WTC11 (cell line): Measurements from ENCODE around the gene MED15. TPM values are rescaled to one million over a fixed set of nuclear protein-coding genes. Genes with fewer than 3 reads are reported as not detected.
A peak's percentile ranks its signal among the peaks of the same experiment; 100 is the strongest.

ENCODE experiments used
- ATAC-seq: fragments of 200-7000 bp; cut with Tn5 transposase; 2 replicates; pipeline ENCODE4 v1.10.0; 2021; ENCODE audit warnings: mild to moderate bottlenecking, moderate library complexity
- CTCF ChIA-PET: fragments of 300-600 bp; sonication (Branson Sonifier 250); formaldehyde crosslinking; loops from one replicate; lab custom pipeline; 2021; ENCODE audit warnings: antibody characterized with exemption; lab: Charles Lee
- POLR2A ChIA-PET: fragments of 350-600 bp; sonication (Branson Sonifier 250); formaldehyde crosslinking; loops from one replicate; lab custom pipeline; 2021; ENCODE audit warnings: antibody characterized with exemption; lab: Charles Lee
- DNase-seq: peaks from one replicate; pipeline ENCODE4 v3.0.0; 2021; ENCODE audit warnings: low spot score
- H3K27ac Mint-ChIP-seq: 2 replicates; pipeline ENCODE4 v1.8.0; 2021; ENCODE audit warnings: mixed read lengths
- H3K27me3 Mint-ChIP-seq: 2 replicates; pipeline ENCODE4 v1.8.0; 2021; ENCODE audit warnings: low read depth, mild to moderate bottlenecking, moderate library complexity, mixed read lengths
- H3K36me3 Mint-ChIP-seq: 2 replicates; pipeline ENCODE4 v1.8.0; 2021; ENCODE audit warnings: mixed read lengths
- H3K4me1 Mint-ChIP-seq: 2 replicates; pipeline ENCODE4 v1.8.0; 2022; ENCODE audit warnings: mixed read lengths
- H3K4me3 Mint-ChIP-seq: 2 replicates; pipeline ENCODE4 v1.8.0; 2021; ENCODE audit warnings: mild to moderate bottlenecking, moderate library complexity, mixed read lengths
- H3K9me3 Mint-ChIP-seq: 2 replicates; pipeline ENCODE4 v1.8.0; 2021; ENCODE audit warnings: mixed read lengths
- CTCF ChIP-seq: fragments of 200-600 bp; IDR thresholded peaks from 2 replicates; pipeline ENCODE4 v1.8.0; 2022; ENCODE audit warnings: antibody characterized with exemption
- EMX1 ChIP-seq: fragments of 250-450 bp; sonication (Bioruptor Pico); IDR thresholded peaks from 2 replicates; pipeline ENCODE4 v1.8.0; 2021; ENCODE audit warnings: mild to moderate bottlenecking
- GABPB1 ChIP-seq: sonication (generic); formaldehyde crosslinking; IDR thresholded peaks from 2 replicates; pipeline ENCODE4 v1.8.1; 2023; ENCODE audit warnings: mild to moderate bottlenecking, missing genetic modification reagents
- GRHL2 ChIP-seq: fragments of 250-450 bp; sonication (Bioruptor Pico); IDR thresholded peaks from 2 replicates; pipeline ENCODE4 v1.8.0; 2022; ENCODE audit warnings: mild to moderate bottlenecking, moderate library complexity; ENCODE audit not compliant: insufficient replicate concordance, severe bottlenecking
- GTF2I ChIP-seq: fragments of 250-450 bp; sonication (Bioruptor Pico); conservative IDR thresholded peaks from 2 replicates; pipeline ENCODE4 v1.4.0; 2021; ENCODE audit warnings: mild to moderate bottlenecking
- JAZF1 ChIP-seq: fragments of 250-450 bp; sonication (Bioruptor Pico); IDR thresholded peaks from 2 replicates; pipeline ENCODE4 v1.9.0; 2021; ENCODE audit warnings: moderate library complexity, mild to moderate bottlenecking, inconsistent platforms
- JUN ChIP-seq: sonication (generic); formaldehyde crosslinking; IDR thresholded peaks from 2 replicates; pipeline ENCODE4 v1.8.0; 2023; ENCODE audit warnings: mild to moderate bottlenecking, missing genetic modification reagents
- MXD4 ChIP-seq: fragments of 250-450 bp; sonication (Bioruptor Pico); IDR thresholded peaks from 2 replicates; pipeline ENCODE4 v1.8.0; 2021; ENCODE audit warnings: mild to moderate bottlenecking, moderate library complexity, borderline replicate concordance
- NR1H2 ChIP-seq: sonication (generic); formaldehyde crosslinking; IDR thresholded peaks from 2 replicates; pipeline ENCODE4 v1.9.0; 2021; ENCODE audit warnings: mild to moderate bottlenecking, moderate library complexity, missing genetic modification reagents
- NR2C2 ChIP-seq: sonication (generic); formaldehyde crosslinking; IDR thresholded peaks from 2 replicates; pipeline ENCODE4 v1.8.0; 2022; ENCODE audit warnings: mild to moderate bottlenecking, missing genetic modification reagents
- TCF7 ChIP-seq: sonication (generic); formaldehyde crosslinking; IDR thresholded peaks from 2 replicates; pipeline ENCODE4 v1.8.0; 2022; ENCODE audit warnings: mild to moderate bottlenecking, low read depth, missing genetic modification reagents, moderate library complexity
- TEAD4 ChIP-seq: sonication (generic); formaldehyde crosslinking; IDR thresholded peaks from 2 replicates; pipeline ENCODE4 v1.8.0; 2022; ENCODE audit warnings: mild to moderate bottlenecking, missing genetic modification reagents
- ZNF121 ChIP-seq: sonication (generic); formaldehyde crosslinking; IDR thresholded peaks from 2 replicates; pipeline ENCODE4 v1.8.0; 2023; ENCODE audit warnings: missing genetic modification reagents
- ZNF317 ChIP-seq: sonication (generic); formaldehyde crosslinking; IDR thresholded peaks from 2 replicates; pipeline ENCODE4 v1.8.1; 2023; ENCODE audit warnings: low read depth, mild to moderate bottlenecking, moderate library complexity, missing genetic modification reagents, borderline replicate concordance
- ZNF416 ChIP-seq: fragments of 250-450 bp; sonication (Bioruptor Pico); IDR thresholded peaks from 2 replicates; pipeline ENCODE4 v1.9.0; 2021; ENCODE audit warnings: mild to moderate bottlenecking, inconsistent platforms
- ZNF532 ChIP-seq: fragments of 250-450 bp; sonication (Bioruptor Pico); IDR thresholded peaks from 2 replicates; pipeline ENCODE4 v1.9.0; 2021; ENCODE audit warnings: mild to moderate bottlenecking, borderline replicate concordance
- ZSCAN18 ChIP-seq: fragments of 250-450 bp; sonication (Bioruptor Pico); IDR thresholded peaks from 2 replicates; pipeline ENCODE4 v2.1.2; 2022; ENCODE audit warnings: mild to moderate bottlenecking, moderate library complexity
- total RNA-seq: library from RNA; stranded (reverse); gene quantifications from 3 replicates; pipeline ENCODE4 v1.2.3, GENCODE V29; 2021

The MED15 gene
- total RNA-seq, 1 experiment from 2014 or later, result 67.7 TPM

- H3K4me3 Mint-ChIP-seq, result no peak overlapping the region
- ChIA-PET POLR2A (no interaction called here), CTCF (interaction anchor here (0.5 to 1.2 kb wide), 3 partner anchors 10 to 151 kb away, joined by 3 to 4 read pairs (median 4); no protein-coding TSS in a partner anchor)
- no peaks in the 10 kb centered on the region for H3K36me3 Mint-ChIP-seq
- ATAC-seq (no peak), DNase-seq (no peak)
- TF ChIP-seq ZNF121, result peak; percentile 57; the same call in 1 of the 2 replicates
- no peak for TF ChIP-seq ZNF416
- no peak for TF ChIP-seq GTF2I (CRISPR knock-in tag)
- no peak for TF ChIP-seq JUN
- TF ChIP-seq ZNF532 (CRISPR knock-in tag), result no peak
- H3K27me3 Mint-ChIP-seq, result no peaks in the 10 kb centered on the region; the same call in 1 of the 2 replicates
- no peaks in the 10 kb centered on the region for H3K9me3 Mint-ChIP-seq
- H3K4me1 Mint-ChIP-seq, result no peaks in the 10 kb centered on the region
- no peak overlapping the region for H3K27ac Mint-ChIP-seq
Measured at GRCh38 chr22:20616451-20617043, 109.1 kb downstream of the MED15 start.

DNA sequence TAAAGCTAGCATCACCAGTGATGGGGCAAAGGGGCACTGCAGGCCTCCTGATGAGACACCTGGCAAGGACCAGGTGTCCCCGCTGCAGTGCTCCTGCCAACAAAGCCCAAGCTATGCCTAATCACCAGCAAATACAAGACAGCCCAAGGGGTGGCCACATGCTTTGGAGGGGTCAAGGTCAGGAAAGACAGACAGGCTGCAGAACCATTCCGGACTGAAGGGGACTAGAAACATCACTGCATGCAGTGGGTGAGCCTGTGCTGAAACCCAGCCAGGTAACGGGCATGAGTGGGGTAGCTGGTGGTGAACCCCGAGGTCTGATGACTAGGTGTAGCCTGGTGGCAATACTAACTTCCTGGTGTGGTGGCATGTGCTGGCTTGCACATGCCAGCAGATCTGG is 111.1 kb downstream of the MED15 start:
- Mint-ChIP-seq H3K4me3 (no peak overlapping the region), H3K4me1 (no peaks in the 10 kb centered on the region), H3K27me3 (no peaks in the 10 kb centered on the region; the same call in 1 of the 2 replicates), H3K36me3 (no peaks in the 10 kb centered on the region), H3K9me3 (no peaks in the 10 kb centered on the region), H3K27ac (no peak overlapping the region)
- no peak for DNase-seq
- ChIA-PET POLR2A (no interaction called here), CTCF (interaction anchor here (1.1 kb wide), 1 partner anchor 132 kb away, joined by 3 read pairs; no protein-coding TSS in a partner anchor)
- ATAC-seq, result no peak
- TF ChIP-seq MXD4 (CRISPR knock-in tag) (no peak), TEAD4 (CRISPR knock-in tag) (no peak), TCF7 (CRISPR knock-in tag) (no peak), ZNF317 (no peak), NR1H2 (CRISPR knock-in tag) (no peak), JAZF1 (CRISPR knock-in tag) (no peak), NR2C2 (no peak), GRHL2 (CRISPR knock-in tag) (no peak), ZSCAN18 (CRISPR knock-in tag) (no peak), GABPB1 (no peak), CTCF (no peak), EMX1 (CRISPR knock-in tag) (no peak)
